ENCODE measurements around the gene CUBN.

GRCh38 chr10:16817125-16818019 lies 312.2 kb downstream of the CUBN start, which contains the start of gene RSU1:
- TF ChIP-seq POLR2AphosphoS5 (IDR thresholded peaks at IDR 0.05; ENCODE audit: low read length), result peak; percentile 91
- no peak for TF ChIP-seq ZBTB4 (CRISPR knock-in tag; IDR thresholded peaks at IDR 0.05)
- peak; percentile 98 for TF ChIP-seq SRF (IDR thresholded peaks at IDR 0.05; ENCODE audit: low read depth in 2 of 2, low read length in 2 of 2)
- TF ChIP-seq CBX5 (IDR thresholded peaks at IDR 0.05; ENCODE audit: low read depth), result no peak
- no peak for TF ChIP-seq CTCF (IDR thresholded peaks at IDR 0.05 in 2 of 3, conservative IDR thresholded peaks at IDR 0.05 in 1 of 3; ENCODE audit: control insufficient read depth in 2 of 3, extremely low read depth in 1 of 3, insufficient read depth in 1 of 3, low read depth in 3 of 3, low read length in 3 of 3)
- TF ChIP-seq CHD1 (IDR thresholded peaks at IDR 0.05; ENCODE audit: low read depth, low read length), result no peak
- no peak for TF ChIP-seq NFXL1 (IDR thresholded peaks at IDR 0.05; ENCODE audit: borderline replicate concordance)
- TF ChIP-seq SREBF2 (IDR thresholded peaks at IDR 0.05; ENCODE audit: low read length), result no peak
- no peak for TF ChIP-seq ATF2 (IDR thresholded peaks at IDR 0.05; ENCODE audit: low read length)

All from GM12878 (cell line).